GM19023 (cell line): ENCODE results near the gene ASTN2.
A peak's percentile ranks its signal among the peaks of the same experiment; 100 is the strongest.

Experiments used
- ATAC-seq: cut with Tn5 transposase; IDR thresholded peaks from one replicate; pipeline ENCODE4 v1.9.1; 2021; ENCODE audit warnings: mild to moderate bottlenecking, moderate library complexity; ENCODE audit not compliant: unreplicated experiment

The ASTN2 gene

DNA sequence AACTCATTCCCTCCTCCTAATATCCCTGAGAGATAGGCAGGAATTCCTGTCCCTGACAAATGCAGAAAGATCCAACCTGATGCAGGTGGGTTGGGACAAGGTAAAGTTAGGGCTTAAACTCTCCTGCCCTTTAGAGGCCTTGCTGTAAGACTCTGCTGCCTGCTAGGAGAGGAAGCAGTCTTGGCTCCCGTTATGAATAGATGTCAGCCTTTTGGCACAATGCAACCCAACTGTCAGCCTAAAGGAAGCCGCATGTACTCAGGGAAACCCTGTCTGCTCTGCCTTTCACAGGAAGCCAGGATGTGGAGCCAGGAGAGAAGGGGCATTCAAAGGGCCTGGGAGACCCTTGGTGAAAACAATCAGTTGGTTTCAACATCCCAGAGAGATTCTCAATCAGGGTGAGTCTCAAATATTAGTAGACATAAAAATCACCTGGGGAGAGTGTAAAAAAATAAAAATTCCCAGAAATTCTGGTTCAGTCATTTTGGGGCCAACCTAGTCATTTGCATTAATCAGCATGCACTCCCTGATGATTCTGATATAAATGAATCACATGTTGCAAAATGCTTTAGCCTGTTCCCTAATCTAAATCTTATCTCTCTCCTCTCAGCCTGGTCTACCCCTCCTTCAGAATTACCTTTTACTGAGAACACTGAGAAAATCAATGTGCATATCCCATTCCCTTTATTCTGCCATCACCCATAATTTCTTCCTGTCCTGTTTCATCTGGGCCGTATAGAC lies 864.0 kb downstream of the ASTN2 start:
- ATAC-seq: no peak

DNA sequence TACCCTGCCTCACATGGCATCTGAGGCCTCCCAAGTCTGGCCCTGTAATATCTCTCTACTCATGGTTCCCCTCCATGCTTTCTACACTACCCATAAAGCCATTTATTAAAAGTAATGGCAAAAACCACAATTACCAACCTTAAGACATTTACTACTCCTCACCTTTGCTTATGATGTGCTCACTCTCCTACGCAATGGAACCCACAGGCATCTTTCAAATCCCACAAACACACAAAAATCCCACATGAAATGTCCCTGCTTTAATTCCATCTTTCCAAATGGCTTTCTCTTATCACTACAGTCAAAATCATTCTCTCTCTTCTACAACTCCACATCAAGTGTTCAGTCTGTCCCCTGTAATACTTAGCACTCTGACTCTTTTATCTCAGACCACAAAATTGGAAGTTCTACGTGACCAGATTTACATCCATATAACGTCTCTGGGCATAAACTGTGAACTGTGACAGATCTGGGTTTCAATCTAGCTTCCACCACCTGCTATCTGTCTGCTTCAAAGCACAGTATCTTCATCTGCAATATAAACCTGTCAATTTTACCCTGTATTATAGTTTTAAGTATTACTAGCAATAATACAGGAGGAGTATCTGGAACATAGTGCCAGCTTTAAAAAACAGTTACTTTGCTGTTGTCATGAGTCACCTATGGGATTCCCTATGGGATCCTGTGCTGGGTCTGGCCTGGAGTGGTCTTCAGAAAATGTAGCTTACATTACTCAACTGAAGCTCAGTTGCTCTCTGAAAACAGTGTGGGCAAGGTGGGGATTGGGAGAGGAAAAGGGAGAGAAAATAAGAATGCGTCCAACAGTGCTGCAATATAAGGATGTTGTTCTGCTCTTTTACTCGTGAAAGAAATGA lies 864.8 kb downstream of the ASTN2 start:
- no peak for ATAC-seq

DNA sequence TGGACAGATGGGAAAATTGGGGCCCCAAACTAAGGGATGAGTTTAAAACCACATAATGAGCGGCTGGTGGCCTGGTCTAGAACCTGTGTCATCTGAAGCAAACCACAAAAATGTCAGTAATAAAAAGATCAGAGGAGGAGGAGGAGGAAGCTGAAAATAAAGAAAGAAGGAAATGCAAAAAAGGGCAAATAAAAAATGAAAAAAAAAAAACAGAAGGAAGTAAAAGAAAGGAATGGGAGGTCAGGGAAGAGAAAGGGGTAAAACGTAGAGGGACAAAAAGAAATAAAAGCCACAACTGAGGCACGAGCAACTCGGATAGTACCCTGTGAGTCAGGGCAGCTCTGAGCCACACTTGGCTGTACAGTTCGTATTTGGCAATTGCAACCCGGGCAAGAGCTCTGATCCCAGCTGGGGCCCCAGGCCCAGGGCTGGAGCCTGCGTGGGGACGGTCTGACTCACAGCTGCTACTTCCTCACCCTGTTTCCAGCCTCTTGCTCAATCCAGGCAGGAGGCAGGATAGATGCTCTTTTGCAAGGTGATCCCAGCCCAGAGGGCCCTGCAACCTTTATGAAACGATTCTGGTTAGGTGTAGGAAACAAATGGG lies 865.7 kb downstream of the ASTN2 start:
- no peak for ATAC-seq

GRCh38 chr9:116547729-116548426 lies 867.0 kb downstream of the ASTN2 start:
- no peak for ATAC-seq

- ATAC-seq: no peak
Observed at GRCh38 chr9:116546711-116547581, 867.9 kb downstream of the ASTN2 start.

- ATAC-seq: no peak
Observed at GRCh38 chr9:116544896-116545295, 870.0 kb downstream of the ASTN2 start.

DNA sequence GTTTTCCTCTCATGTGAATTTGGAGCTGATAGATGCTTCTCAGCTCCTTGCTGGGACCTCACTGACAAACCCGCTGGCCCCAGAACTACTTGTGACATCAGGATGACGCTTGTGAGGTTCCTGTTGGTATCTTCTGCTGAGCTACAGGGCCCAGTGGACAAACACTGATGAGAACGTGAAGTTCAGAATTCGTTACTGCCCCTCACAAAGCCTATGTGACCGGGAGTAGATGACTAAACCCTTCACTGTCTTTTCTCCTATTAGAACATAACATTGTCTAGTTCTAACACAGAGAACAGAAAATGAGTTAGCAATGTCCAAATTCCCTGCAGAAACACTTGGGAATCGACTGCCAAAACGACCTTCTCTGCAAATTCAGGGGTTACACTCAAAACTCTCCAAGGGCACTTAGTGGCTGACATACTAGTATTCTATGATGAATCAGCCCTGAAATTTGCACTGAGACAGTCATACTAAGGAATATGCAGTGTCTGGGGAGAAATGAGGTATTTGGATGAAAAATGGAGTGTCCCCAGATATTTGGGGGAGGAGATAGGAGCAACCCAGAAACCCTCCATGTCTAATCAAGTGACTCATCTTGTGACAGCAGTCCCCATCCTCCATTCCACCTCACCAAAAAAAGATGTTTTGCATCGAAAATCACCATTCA lies 871.0 kb downstream of the ASTN2 start:
- ATAC-seq: no peak

GRCh38 chr9:116541402-116541801 lies 873.5 kb downstream of the ASTN2 start:
- no peak for ATAC-seq

DNA sequence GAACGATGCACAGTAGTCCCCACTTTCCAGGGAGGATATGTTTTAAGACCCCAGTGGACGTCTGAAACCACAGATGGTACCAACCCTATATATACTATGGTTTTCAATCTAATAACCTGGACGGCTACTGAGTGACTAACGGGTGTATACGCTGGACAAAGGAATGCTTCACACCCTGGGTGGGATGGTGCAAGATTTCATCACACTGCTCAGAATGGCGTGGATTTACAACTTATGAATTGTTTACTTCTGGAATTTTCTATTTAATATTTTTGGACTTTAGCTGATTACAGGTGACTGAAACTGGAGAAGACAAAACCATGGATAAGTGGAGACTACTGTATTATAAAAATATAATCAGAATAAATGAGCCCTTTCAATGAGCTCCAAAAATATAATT lies 875.3 kb downstream of the ASTN2 start:
- ATAC-seq: no peak

DNA sequence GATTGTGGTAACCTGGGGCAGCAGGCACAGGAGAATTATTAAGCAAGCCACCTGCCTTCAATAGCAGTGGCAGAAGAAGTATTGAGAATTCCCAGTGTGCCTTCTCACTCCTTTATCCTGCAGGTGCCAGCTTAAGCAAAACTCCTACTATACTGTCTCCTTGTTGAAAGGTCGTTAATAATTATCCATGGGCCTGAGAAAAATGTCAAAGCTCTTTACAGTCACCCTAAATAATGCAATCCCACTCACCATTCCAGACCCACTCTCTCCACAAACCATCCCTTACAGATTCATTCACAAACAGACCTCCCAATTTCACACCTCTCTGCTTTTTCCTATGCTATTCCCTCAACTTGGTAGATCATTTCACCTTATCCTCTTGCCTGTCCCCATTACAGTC lies 889.2 kb downstream of the ASTN2 start:
- no peak for ATAC-seq

GRCh38 chr9:116524778-116525470 lies 889.9 kb downstream of the ASTN2 start:
- no peak for ATAC-seq

DNA sequence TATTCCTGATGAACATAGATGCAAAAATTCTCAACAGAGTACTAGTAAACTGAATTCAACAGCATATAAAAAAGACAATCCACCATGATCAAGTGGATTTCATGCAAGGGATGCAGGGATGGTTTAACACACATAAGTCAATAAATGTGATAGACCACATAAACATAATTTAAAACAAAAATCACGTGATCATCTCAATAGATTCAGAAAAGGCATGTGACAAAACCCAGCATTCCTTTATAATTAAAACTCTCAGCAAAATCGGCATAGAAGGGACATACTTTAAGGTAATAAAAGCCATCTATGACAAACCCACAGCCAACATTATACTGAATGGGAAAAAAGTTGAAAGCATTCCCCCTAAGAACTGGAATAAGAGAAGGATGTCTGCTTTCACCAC lies 894.6 kb downstream of the ASTN2 start:
- ATAC-seq: no peak

- ATAC-seq: no peak
Observed at GRCh38 chr9:116516456-116516855, 898.4 kb downstream of the ASTN2 start.

DNA sequence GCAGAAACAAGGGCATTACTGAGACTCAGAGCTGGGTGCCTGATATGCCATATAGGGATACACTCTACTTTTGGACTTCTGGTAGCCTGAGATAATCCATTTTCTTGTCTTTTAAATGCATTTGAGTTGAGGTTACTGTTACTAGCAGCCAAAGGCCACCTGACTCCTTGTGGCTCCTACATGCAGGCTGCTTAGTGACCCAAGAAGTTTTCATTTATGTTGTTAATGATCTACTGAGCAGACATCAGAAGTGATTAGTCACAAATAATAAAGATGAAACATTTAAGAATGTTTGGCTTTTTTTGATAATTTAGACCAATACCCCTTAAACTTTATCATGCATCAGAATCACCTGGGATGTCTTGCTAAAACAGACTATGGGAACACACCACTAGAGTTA lies 899.3 kb downstream of the ASTN2 start:
- no peak for ATAC-seq

DNA sequence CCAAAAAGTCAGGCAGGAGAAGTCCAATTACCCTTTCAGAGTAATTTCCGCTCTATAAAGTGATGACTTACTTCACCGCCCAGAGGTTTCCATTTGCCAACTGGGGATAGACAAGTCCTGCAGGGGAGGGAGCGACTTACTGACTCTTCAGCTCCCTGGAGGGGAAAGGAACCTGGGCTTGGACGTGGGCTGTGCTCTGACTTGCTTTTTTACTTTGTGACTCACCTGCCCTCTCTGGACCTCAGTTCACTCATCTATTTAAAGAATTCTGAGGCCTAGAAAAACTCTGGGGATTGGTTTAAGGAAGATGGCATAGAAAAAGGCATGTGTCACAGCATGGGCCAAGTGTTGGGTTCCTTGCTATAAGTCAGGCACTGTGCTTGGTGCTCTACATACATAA lies 908.2 kb downstream of the ASTN2 start:
- no peak for ATAC-seq

DNA sequence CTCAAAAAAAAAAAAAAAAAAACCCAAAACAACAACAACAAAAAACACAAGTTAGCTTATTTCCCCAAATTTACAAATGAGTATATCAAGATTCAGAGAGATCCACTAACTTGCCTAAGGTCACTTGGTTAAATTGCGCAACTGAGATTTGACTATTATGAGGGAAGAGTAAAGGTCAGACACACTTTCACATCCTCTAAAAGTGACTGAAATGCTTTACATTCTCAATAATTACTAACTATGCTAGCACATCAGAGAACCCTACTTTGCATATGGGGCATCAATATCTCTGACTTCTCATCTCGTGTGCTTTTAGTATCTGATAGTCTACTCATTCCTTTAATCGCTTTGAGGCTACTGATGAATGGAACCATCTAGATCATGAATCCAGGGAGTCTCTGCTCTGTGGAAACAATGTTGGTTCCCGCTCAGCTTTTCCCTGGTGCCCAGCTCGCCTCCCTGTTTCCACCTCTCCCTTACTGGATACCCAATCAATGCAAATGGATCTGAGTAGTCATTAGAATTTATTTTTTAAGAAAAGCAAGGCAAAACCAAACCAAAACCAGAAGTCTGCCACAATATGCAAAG lies 909.9 kb downstream of the ASTN2 start:
- ATAC-seq: peak; percentile 95

GRCh38 chr9:116504081-116504480 lies 910.8 kb downstream of the ASTN2 start:
- ATAC-seq: no peak

GRCh38 chr9:116502746-116503145 lies 912.1 kb downstream of the ASTN2 start:
- no peak for ATAC-seq

- no peak for ATAC-seq
Observed at GRCh38 chr9:116501871-116502270, 913.0 kb downstream of the ASTN2 start.
